HepG2 (cell line): ENCODE data around the gene RPRD2. TPM values are rescaled to one million over a fixed set of nuclear protein-coding genes. Genes with fewer than 3 reads are reported as not detected.

Experiments used
- ATAC-seq: fragments of 200-7000 bp; cut with Tn5 transposase; 3 replicates; pipeline ENCODE4 v1.9.1; 2020; ENCODE audit warnings: mild to moderate bottlenecking, moderate library complexity
- BruUV-seq: library from RNA; stranded (reverse); fragments of 400-500 nt; replicated peaks from 2 replicates; lab custom pipeline; 2021; lab: Mats Ljungman, UMichigan
- CTCF ChIA-PET: fragments of 300-600 bp; formaldehyde crosslinking; extraction: SDS; loops from one replicate; lab custom pipeline; 2021; ENCODE audit warnings: low total read pairs, inconsistent platforms, low intra/inter-chr PET ratio; lab: Yijun Ruan, JAX
- POLR2A ChIA-PET: fragments of 350-600 bp; sonication (Branson Sonifier 250); formaldehyde crosslinking; loops from one replicate; lab custom pipeline; 2020; ENCODE audit warnings: antibody characterized with exemption, inconsistent platforms; lab: Yijun Ruan, JAX
- DNase-seq: peaks from one replicate; pipeline ENCODE4 v3.0.0-alpha.2; 2015; ENCODE audit warnings: low spot score
- FAIRE-seq: peaks from 3 replicates; lab custom pipeline; 2011; peaks lifted over from hg19 to GRCh38; lab: Jason Lieb, UNC
- H2AFZ ChIP-seq: one replicate; pipeline ENCODE4 v1.6.1; 2011; ENCODE audit warnings: low read length, inconsistent platforms
- H3K27ac ChIP-seq: fragments of 300-600 bp; 3 replicates; pipeline ENCODE4 v1.8.0; 2011; ENCODE audit warnings: mixed run types, mild to moderate bottlenecking, mixed read lengths, low read length, inconsistent platforms; ENCODE audit not compliant: insufficient read depth; ENCODE audit errors: extremely low read length
- H3K27me3 ChIP-seq, 2 experiments: fragments of 200-600 bp in 1 of 2; 2 replicates in 1 of 2; 3 replicates in 1 of 2; pipeline versions ENCODE4 v1.6.0 to v1.8.0; 2011; ENCODE audit warnings: low read length in 2 of 2, mild to moderate bottlenecking in 2 of 2, moderate library complexity in 2 of 2, inconsistent platforms in 1 of 2; ENCODE audit not compliant: insufficient read depth in 2 of 2, control insufficient read depth in 1 of 2
- H3K36me3 ChIP-seq, 2 experiments: fragments of 200-600 bp in 1 of 2; replicated peaks in 1 of 2; 2 replicates in 1 of 2; 3 replicates in 1 of 2; pipeline versions ENCODE4 v1.5.1 to v1.8.0; 2011; ENCODE audit warnings: low read length in 2 of 2, inconsistent platforms in 1 of 2; ENCODE audit not compliant: insufficient read depth in 2 of 2, control insufficient read depth in 1 of 2
- H3K4me1 ChIP-seq: 2 replicates; pipeline ENCODE4 v1.5.1; 2012; ENCODE audit warnings: low read length, inconsistent platforms; ENCODE audit not compliant: insufficient read depth
- H3K4me2 ChIP-seq: 2 replicates; pipeline ENCODE4 v1.6.0; 2011; ENCODE audit warnings: low read depth, low read length, inconsistent platforms
- H3K4me3 ChIP-seq, 3 experiments: fragments of 200-600 bp in 1 of 3; sonication (generic), shearing (Covaris generic) in 1 of 3; replicated peaks in 1 of 3; 2 replicates each; pipeline ENCODE4 v1.5.1; 2011 to 2016; ENCODE audit warnings: low read length in 3 of 3, inconsistent platforms in 2 of 3, low read depth in 2 of 3, mild to moderate bottlenecking in 2 of 3, control low read depth in 1 of 3, mixed read lengths in 1 of 3; ENCODE audit not compliant: insufficient read depth in 1 of 3
- H3K79me2 ChIP-seq: one replicate; pipeline ENCODE4 v1.6.1; 2011; ENCODE audit warnings: low read length, inconsistent platforms; ENCODE audit not compliant: insufficient read depth
- H3K9ac ChIP-seq: 2 replicates; pipeline ENCODE4 v1.6.0; 2011; ENCODE audit warnings: mild to moderate bottlenecking, low read depth, low read length, inconsistent platforms; ENCODE audit not compliant: insufficient read depth
- H3K9me3 ChIP-seq: 2 replicates; pipeline ENCODE4 v1.5.1; 2012; ENCODE audit warnings: mild to moderate bottlenecking, low read length
- H4K20me1 ChIP-seq: 2 replicates; pipeline ENCODE4 v1.6.0; 2011; ENCODE audit warnings: inconsistent platforms, mild to moderate bottlenecking, low read length, moderate library complexity; ENCODE audit not compliant: insufficient read depth
- ESRRA ChIP-seq: sonication (generic); formaldehyde crosslinking; IDR thresholded peaks from 2 replicates; pipeline ENCODE4 v1.5.1; 2020; ENCODE audit warnings: mild to moderate bottlenecking, low read depth, missing genetic modification reagents
- GLMP ChIP-seq: sonication (generic); formaldehyde crosslinking; IDR thresholded peaks from 2 replicates; pipeline ENCODE4 v1.9.0; 2021; ENCODE audit warnings: missing genetic modification reagents, mild to moderate bottlenecking, borderline replicate concordance
- KLF12 ChIP-seq: sonication (generic); formaldehyde crosslinking; IDR thresholded peaks from 2 replicates; pipeline ENCODE4 v1.4.0; 2020; ENCODE audit warnings: missing genetic modification reagents, borderline replicate concordance
- MAFF ChIP-seq: IDR thresholded peaks from 2 replicates; pipeline ENCODE4 v1.6.1; 2011; ENCODE audit warnings: low read depth, low read length, improper control_type of control experiment
- MAZ ChIP-seq, 2 experiments: sonication (generic) in 1 of 2; formaldehyde crosslinking in 1 of 2; IDR thresholded peaks; 2 replicates each; pipeline versions ENCODE4 v1.5.0 to v1.6.1; 2012 to 2020; ENCODE audit warnings: low read depth in 2 of 2, mild to moderate bottlenecking in 2 of 2, borderline replicate concordance in 1 of 2, improper control_type of control experiment in 1 of 2, low read length in 1 of 2, missing genetic modification reagents in 1 of 2, moderate library complexity in 1 of 2
- NFKBIZ ChIP-seq: IDR thresholded peaks from 2 replicates; pipeline ENCODE4 v1.6.1; 2018; ENCODE audit warnings: missing genetic modification reagents, missing compliant biosample characterization
- SIX1 ChIP-seq: sonication (generic); formaldehyde crosslinking; IDR thresholded peaks from 2 replicates; pipeline ENCODE4 v1.4.0; 2020; ENCODE audit warnings: missing genetic modification reagents, borderline replicate concordance
- SP140L ChIP-seq: sonication (generic); formaldehyde crosslinking; IDR thresholded peaks from 2 replicates; pipeline ENCODE4 v1.4.0; 2020; ENCODE audit warnings: missing genetic modification reagents, borderline replicate concordance
- ZHX1 ChIP-seq: sonication (generic); formaldehyde crosslinking; IDR thresholded peaks from 2 replicates; pipeline ENCODE4 v1.8.1; 2022; ENCODE audit warnings: low read depth, mild to moderate bottlenecking, missing genetic modification reagents
- ZMYM3 ChIP-seq: sonication (generic); formaldehyde crosslinking; IDR thresholded peaks from 2 replicates; pipeline ENCODE4 v1.5.1; 2020; ENCODE audit warnings: mild to moderate bottlenecking, missing genetic modification reagents
- ZNF20 ChIP-seq: sonication (generic); formaldehyde crosslinking; IDR thresholded peaks from 2 replicates; pipeline ENCODE4 v1.4.0; 2020; ENCODE audit warnings: mild to moderate bottlenecking, moderate library complexity, missing genetic modification reagents
- ZNF484 ChIP-seq: sonication (generic); formaldehyde crosslinking; IDR thresholded peaks from 2 replicates; pipeline ENCODE4 v1.5.1; 2020; ENCODE audit warnings: mild to moderate bottlenecking, low read depth, missing genetic modification reagents, borderline replicate concordance
- ZNF776 ChIP-seq: sonication (generic); formaldehyde crosslinking; IDR thresholded peaks from 2 replicates; pipeline ENCODE4 v1.4.0; 2020; ENCODE audit warnings: mild to moderate bottlenecking, missing genetic modification reagents
- ZSCAN5A ChIP-seq: sonication (generic); formaldehyde crosslinking; IDR thresholded peaks from 2 replicates; pipeline ENCODE4 v1.8.0; 2022; ENCODE audit warnings: mild to moderate bottlenecking, missing genetic modification reagents, borderline replicate concordance
- WGBS: methylation state at CpG from one replicate; pipeline ENCODE4 v1.1.6; 2017; ENCODE audit warnings: low lambda C conversion rate; 5-methylcytosine and 5-hydroxymethylcytosine counted together
- in situ Hi-C: cut with HindIII; loops from 2 replicates; pipeline ENCODE4 v1.10.0; 2017; ENCODE audit warnings: low pct_unique_long_range_greater_than_20kb; ENCODE audit not compliant: extremely low pct_ligation_motif_present
- intact Hi-C: fragments of 100-400 bp; cut with micrococcal nuclease; formaldehyde crosslinking; loops from one replicate; pipeline ENCODE4 v1.10.0; 2022; ENCODE audit not compliant: unreplicated experiment
- polyA plus RNA-seq, 8 experiments: library from polyadenylated mRNA; depleted of rRNA in 3 of 8; stranded (reverse) in 7 of 8; unstranded in 1 of 8; fragments of >200 nt; fragmentation: Illumina TruSeq in 4 of 8; extraction: Trizol in 4 of 8; gene quantifications; 2 replicates each; pipeline versions ENCODE4 v1.2.1 to v1.2.3, GENCODE V29; 2011 to 2016; ENCODE audit warnings: low read depth in 4 of 8, missing spikeins in 1 of 8, mixed read lengths in 1 of 8; ENCODE audit not compliant: insufficient read depth in 1 of 8
- total RNA-seq, 5 experiments: library from RNA; depleted of rRNA; stranded (reverse); fragments of >200 nt; fragmentation: Illumina TruSeq; extraction: Trizol; gene quantifications; 2 replicates each; pipeline ENCODE4 v1.2.3, GENCODE V29; 2016; ENCODE audit warnings: low read depth in 1 of 5

RPRD2 gene
- total and polyA plus RNA-seq, 2 of the 13 experiments (the other 11 are each of a cell fraction or from before 2014, with no cell fraction given) = 8.0 to 8.9 TPM

GRCh38 chr1:150512846-150513245 lies 148.9 kb downstream of the RPRD2 start:
- Histone ChIP-seq H3K4me2 (no peak overlapping the region), H3K79me2 (no peaks in the 10 kb centered on the region), H3K4me3 (no peak overlapping the region), H3K27ac (no peak overlapping the region), H3K27me3 (no peaks in the 10 kb centered on the region; a peak in 1 of 5 replicates), H4K20me1 (no peaks in the 10 kb centered on the region), H3K36me3 (peaks cover 0 to 2% of the 10 kb centered on the region in 2 experiments; a peak in 1 of 5 replicates), H2AFZ (no peak overlapping the region), H3K9me3 (no peaks in the 10 kb centered on the region), H3K4me1 (peaks cover 32% of the 10 kb centered on the region), H3K9ac (no peak overlapping the region)
- intact Hi-C loops (no loop called here), in situ Hi-C loops (no loop called here)
- CTCF ChIA-PET = no interaction called here
- POLR2A ChIA-PET = interaction anchor here (1.0 kb wide), 1 partner anchor 25 kb away, joined by 3 read pairs; the partner anchor contains the start of gene TARS2
- 68% methylated on average over 2 of the region's 2 CpGs for WGBS
- no peak for FAIRE-seq
- ATAC-seq = no peak
- DNase-seq = no peak
- BruUV-seq = no TSS peak
- TF ChIP-seq ZNF776 (CRISPR knock-in tag) (no peak), ZNF484 (no peak), ZSCAN5A (CRISPR knock-in tag) (no peak), NFKBIZ (CRISPR knock-in tag) (no peak), ZNF20 (CRISPR knock-in tag) (no peak), KLF12 (CRISPR knock-in tag) (no peak), ESRRA (CRISPR knock-in tag) (no peak), GLMP (CRISPR knock-in tag) (no peak), MAFF (no peak), ZMYM3 (CRISPR knock-in tag) (no peak), SIX1 (CRISPR knock-in tag) (no peak), SP140L (CRISPR knock-in tag) (no peak), ZHX1 (CRISPR knock-in tag) (no peak), MAZ (IDR thresholded peaks at IDR 0.05; ENCODE audit: borderline replicate concordance, low read depth, low read length) (no peak), MAZ (CRISPR knock-in tag; IDR thresholded peaks at IDR 0.05; ENCODE audit: low read depth) (no peak)
